MCF 10A (cell line): Measurements from ENCODE around the gene GPR152. TPM values are rescaled to one million over a fixed set of nuclear protein-coding genes. Genes with fewer than 3 reads are reported as not detected.
A peak's percentile ranks its signal among the peaks of the same experiment; 100 is the strongest.

Experiments
- BruUV-seq: library from RNA; stranded (reverse); fragments of 400-500 nt; replicated peaks from 2 replicates; lab custom pipeline; 2021; lab: Mats Ljungman, UMichigan
- CTCF ChIA-PET: fragments of 300-600 bp; sonication (Branson Sonifier 250); formaldehyde crosslinking; extraction: SDS; loops from one replicate; lab custom pipeline; 2021; ENCODE audit warnings: antibody characterized with exemption, inconsistent platforms; lab: Yijun Ruan, JAX
- POLR2A ChIA-PET: fragments of 300-600, 350-650 bp; sonication (Branson Sonifier 250); formaldehyde crosslinking; extraction: SDS; loops from one replicate; lab custom pipeline; 2020; ENCODE audit warnings: antibody characterized with exemption, inconsistent platforms; lab: Yijun Ruan, JAX
- DNase-seq: peaks from one replicate; pipeline ENCODE4 v3.0.0-alpha.2; 2018; ENCODE audit not compliant: unreplicated experiment
- H3K27ac Mint-ChIP-seq: one replicate; pipeline ENCODE4 v1.8.0; 2022; ENCODE audit warnings: mild to moderate bottlenecking, low read depth, mixed read lengths; ENCODE audit not compliant: unreplicated experiment
- H3K27me3 Mint-ChIP-seq: one replicate; pipeline ENCODE4 v1.8.0; 2022; ENCODE audit warnings: mixed read lengths; ENCODE audit not compliant: insufficient read depth, unreplicated experiment
- H3K36me3 Mint-ChIP-seq: one replicate; pipeline ENCODE4 v1.8.0; 2022; ENCODE audit warnings: mild to moderate bottlenecking, moderate library complexity, mixed read lengths; ENCODE audit not compliant: insufficient read depth, unreplicated experiment
- H3K4me1 Mint-ChIP-seq: one replicate; pipeline ENCODE4 v1.8.0; 2022; ENCODE audit warnings: mixed read lengths; ENCODE audit not compliant: insufficient read depth, unreplicated experiment
- H3K4me3 Mint-ChIP-seq: one replicate; pipeline ENCODE4 v1.8.0; 2022; ENCODE audit warnings: mild to moderate bottlenecking, moderate library complexity, mixed read lengths; ENCODE audit not compliant: unreplicated experiment
- H3K9me3 Mint-ChIP-seq: one replicate; pipeline ENCODE4 v1.8.0; 2022; ENCODE audit warnings: mixed read lengths; ENCODE audit not compliant: unreplicated experiment
- intact Hi-C: fragments of 100-400 bp; cut with micrococcal nuclease; formaldehyde crosslinking; loops from 2 replicates; pipeline ENCODE4 v1.14.1; 2022
- total RNA-seq: library from RNA; stranded (reverse); gene quantifications from 2 replicates; pipeline ENCODE4 v1.2.3, GENCODE V29; 2022
- TF ChIP-seq, protein P1 (sequence below): fragments of 200-600 bp; IDR thresholded peaks from one replicate; pipeline ENCODE4 v1.8.0; 2022; ENCODE audit warnings: antibody characterized with exemption, mild to moderate bottlenecking; ENCODE audit not compliant: unreplicated experiment

The GPR152 gene
- total RNA-seq, 1 experiment from 2014 or later = not detected

DNA sequence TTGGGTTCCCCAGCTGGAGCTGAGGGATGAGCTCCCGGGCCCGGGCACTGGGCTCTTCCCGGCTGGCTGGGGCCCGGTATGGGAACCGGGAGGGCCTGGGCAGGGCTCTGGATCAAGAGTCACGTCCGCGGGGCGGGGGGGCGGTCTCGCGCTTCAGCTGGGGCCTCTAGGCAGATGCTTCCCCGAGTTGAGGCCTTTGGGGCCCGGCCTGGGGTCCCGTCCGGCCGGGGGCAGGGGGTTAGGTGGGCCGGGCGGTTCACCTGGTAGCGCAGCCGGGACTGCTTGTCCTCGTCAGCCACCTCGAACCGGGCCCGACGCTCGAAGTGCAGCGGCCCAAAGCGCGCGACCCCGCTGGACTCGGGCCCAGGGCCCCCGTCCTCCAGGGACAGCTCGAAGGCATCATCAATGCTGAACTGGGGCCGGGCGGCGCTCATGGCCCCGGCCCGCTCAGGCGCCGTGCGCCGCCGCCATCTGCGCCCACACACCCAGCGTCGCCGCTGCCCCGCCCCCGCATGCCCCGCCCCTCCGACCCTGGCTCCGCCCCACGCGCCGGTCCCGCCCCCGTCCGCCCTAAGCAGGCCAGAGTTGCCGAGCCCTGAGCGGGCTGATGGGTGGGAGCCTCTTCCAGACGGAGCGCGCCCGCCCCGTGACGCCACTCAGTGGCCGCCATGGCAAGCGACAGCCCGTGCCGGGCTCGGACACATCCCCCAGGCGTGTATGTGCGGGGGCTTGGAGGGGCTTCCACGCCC lies 16.4 kb upstream of the GPR152 start, which contains the start of gene TMEM134:
Gene TMEM134, minus strand, starts transcription at position 493 of the 749 bp plus-strand sequence. Its CDS starts 59 bp downstream, at position 434.
- H3K36me3 Mint-ChIP-seq = peaks cover 14% of the 10 kb centered on the region
- ChIA-PET POLR2A (interaction anchor here (0.6 to 3.2 kb wide), 30 partner anchors 8 to 338 kb away, joined by 3 to 48 read pairs (median 4); partner anchors contain the start of genes AIP, CDK2AP2, CLCF1 and CORO1B), CTCF (interaction anchor here (0.6 to 1.9 kb wide), 13 partner anchors 8 to 238 kb away, joined by 3 to 8 read pairs (median 3); partner anchors contain the start of genes PPP1CA and RPS6KB2)
- H3K27ac Mint-ChIP-seq = peak within 1 kb of the TSS; percentile 79
- intact Hi-C loops = loop anchor here (1.0 kb wide), 2 partner anchors 37 to 68 kb away; partner anchors contain the start of gene PPP1CA
- H3K4me3 Mint-ChIP-seq = peak within 1 kb of the TSS; percentile 95
- DNase-seq = peak; percentile 88
- TF ChIP-seq, protein P1, sequence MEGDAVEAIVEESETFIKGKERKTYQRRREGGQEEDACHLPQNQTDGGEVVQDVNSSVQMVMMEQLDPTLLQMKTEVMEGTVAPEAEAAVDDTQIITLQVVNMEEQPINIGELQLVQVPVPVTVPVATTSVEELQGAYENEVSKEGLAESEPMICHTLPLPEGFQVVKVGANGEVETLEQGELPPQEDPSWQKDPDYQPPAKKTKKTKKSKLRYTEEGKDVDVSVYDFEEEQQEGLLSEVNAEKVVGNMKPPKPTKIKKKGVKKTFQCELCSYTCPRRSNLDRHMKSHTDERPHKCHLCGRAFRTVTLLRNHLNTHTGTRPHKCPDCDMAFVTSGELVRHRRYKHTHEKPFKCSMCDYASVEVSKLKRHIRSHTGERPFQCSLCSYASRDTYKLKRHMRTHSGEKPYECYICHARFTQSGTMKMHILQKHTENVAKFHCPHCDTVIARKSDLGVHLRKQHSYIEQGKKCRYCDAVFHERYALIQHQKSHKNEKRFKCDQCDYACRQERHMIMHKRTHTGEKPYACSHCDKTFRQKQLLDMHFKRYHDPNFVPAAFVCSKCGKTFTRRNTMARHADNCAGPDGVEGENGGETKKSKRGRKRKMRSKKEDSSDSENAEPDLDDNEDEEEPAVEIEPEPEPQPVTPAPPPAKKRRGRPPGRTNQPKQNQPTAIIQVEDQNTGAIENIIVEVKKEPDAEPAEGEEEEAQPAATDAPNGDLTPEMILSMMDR = peak; percentile 19
- no peaks in the 10 kb centered on the region for H3K9me3 Mint-ChIP-seq
- H3K27me3 Mint-ChIP-seq = no peaks in the 10 kb centered on the region
- H3K4me1 Mint-ChIP-seq = peaks cover 16% of the 10 kb centered on the region
- no TSS peak for BruUV-seq

DNA sequence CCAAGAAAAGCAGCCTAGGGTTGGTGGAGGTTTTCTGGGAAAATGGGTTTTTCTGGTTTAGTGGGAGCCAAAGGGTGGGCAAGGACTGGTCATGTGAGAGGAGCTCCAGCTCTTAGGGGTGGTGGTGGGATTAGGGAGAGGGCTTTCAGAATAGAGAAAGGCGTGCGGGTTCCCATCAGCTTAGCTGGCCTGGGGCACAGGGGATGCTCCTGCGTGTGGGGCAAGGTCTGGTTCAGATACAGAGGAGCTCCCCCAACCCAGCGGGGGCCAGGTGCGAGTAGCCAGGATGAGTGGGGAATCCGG lies 15.9 kb upstream of the GPR152 start:
- H3K4me1 Mint-ChIP-seq = peaks cover 20% of the 10 kb centered on the region
- peak overlapping the region; percentile 79 for H3K27ac Mint-ChIP-seq
- ChIA-PET CTCF (interaction anchor here (0.6 to 1.9 kb wide), 12 partner anchors 9 to 413 kb away, joined by 3 to 8 read pairs (median 3); partner anchors contain the start of gene RPS6KB2), POLR2A (interaction anchor here (0.6 to 3.2 kb wide), 29 partner anchors 8 to 229 kb away, joined by 3 to 48 read pairs (median 4); partner anchors contain the start of genes AIP, CDK2AP2, CLCF1 and CORO1B)
- TF ChIP-seq, protein P1 = no peak
- peaks cover 17% of the 10 kb centered on the region for H3K36me3 Mint-ChIP-seq
- no TSS peak for BruUV-seq
- no peaks in the 10 kb centered on the region for H3K9me3 Mint-ChIP-seq
- no peaks in the 10 kb centered on the region for H3K27me3 Mint-ChIP-seq
- intact Hi-C loops = no loop called here
- DNase-seq = no peak
- peak overlapping the region; percentile 95 for H3K4me3 Mint-ChIP-seq

DNA sequence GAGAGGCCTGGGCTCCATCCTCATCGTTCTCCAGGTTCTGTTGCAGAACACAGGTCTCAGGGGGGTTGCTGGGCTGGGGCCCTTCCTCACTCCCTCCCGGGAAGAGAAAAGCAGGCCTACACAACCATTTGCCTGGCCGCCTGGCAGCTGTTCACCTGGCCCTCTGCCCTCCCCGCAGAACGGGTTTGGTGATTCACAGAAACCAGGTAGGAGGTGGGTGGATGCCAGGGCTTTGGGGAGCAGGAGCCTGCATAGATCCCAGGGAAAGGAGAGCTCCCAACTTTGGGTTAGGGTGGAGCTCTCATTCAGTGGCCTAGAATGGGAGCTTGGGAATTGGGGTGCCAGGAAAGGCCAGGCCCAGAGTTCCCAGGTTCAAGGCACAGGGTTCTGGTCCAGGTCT lies 15.5 kb upstream of the GPR152 start:
- ChIA-PET CTCF (interaction anchor here (0.6 to 1.9 kb wide), 11 partner anchors 9 to 413 kb away, joined by 3 to 8 read pairs (median 3); partner anchors contain the start of gene RPS6KB2), POLR2A (interaction anchor here (0.6 to 3.2 kb wide), 28 partner anchors 9 to 229 kb away, joined by 3 to 48 read pairs (median 4); partner anchors contain the start of genes AIP, CDK2AP2, CLCF1 and CORO1B)
- Mint-ChIP-seq H3K4me1 (peaks cover 20% of the 10 kb centered on the region), H3K4me3 (peak overlapping the region; percentile 95), H3K27me3 (no peaks in the 10 kb centered on the region), H3K27ac (peak overlapping the region; percentile 79), H3K9me3 (no peaks in the 10 kb centered on the region), H3K36me3 (peaks cover 17% of the 10 kb centered on the region)
- TSS peak; percentile 6 for BruUV-seq
- intact Hi-C loops = no loop called here
- DNase-seq = peak; percentile 88
- TF ChIP-seq, protein P1 = no peak
